Common myeloid progenitor, CD34-positive (primary cell): ENCODE results near the gene ACTG1.

ENCODE experiments used
- CTCF ChIA-PET: fragments of 350-600 bp; sonication (Branson Sonifier 250); formaldehyde crosslinking; loops from one replicate; lab custom pipeline; 2021; ENCODE audit warnings: antibody characterized with exemption; lab: Charles Lee
- POLR2A ChIA-PET: fragments of 350-600 bp; sonication (Branson Sonifier 250); formaldehyde crosslinking; loops from one replicate; lab custom pipeline; 2021; ENCODE audit warnings: antibody characterized with exemption; lab: Charles Lee
- DNase-seq, 3 donors: peaks; one replicate each; pipeline versions ENCODE4 v3.0.0 to v3.0.0-alpha.2; 2013
- H3K27ac ChIP-seq, 2 experiments: 1 replicate in 1 of 2; 2 replicates in 1 of 2; pipeline ENCODE4 v1.7.0; 2013; ENCODE audit warnings: inconsistent platforms in 2 of 2, low read length in 2 of 2, mild to moderate bottlenecking in 2 of 2, low read depth in 1 of 2, moderate library complexity in 1 of 2; ENCODE audit not compliant: severe bottlenecking in 2 of 2, insufficient read depth in 1 of 2, poor library complexity in 1 of 2
- H3K27me3 ChIP-seq, 5 experiments: replicated peaks in 2 of 5; 1 replicate in 3 of 5; 2 replicates in 2 of 5; pipeline versions ENCODE4 v1.6.1 to v1.7.0; 2013; ENCODE audit warnings: low read length in 4 of 5, mild to moderate bottlenecking in 2 of 5, moderate library complexity in 2 of 5, inconsistent platforms in 1 of 5; ENCODE audit not compliant: insufficient read depth in 5 of 5, control insufficient read depth in 4 of 5
- H3K36me3 ChIP-seq, 4 experiments: 1 replicate in 2 of 4; 2 replicates in 2 of 4; pipeline versions ENCODE4 v1.6.1 to v1.7.0; 2013; ENCODE audit warnings: low read length in 3 of 4, control low read depth in 1 of 4, mild to moderate bottlenecking in 1 of 4; ENCODE audit not compliant: control insufficient read depth in 4 of 4, insufficient read depth in 4 of 4
- H3K4me1 ChIP-seq, 4 experiments: 1 replicate in 3 of 4; 2 replicates in 1 of 4; pipeline versions ENCODE4 v1.6.1 to v1.7.1; 2013; ENCODE audit warnings: low read length in 3 of 4, mild to moderate bottlenecking in 3 of 4, control low read depth in 1 of 4, inconsistent platforms in 1 of 4, moderate library complexity in 1 of 4; ENCODE audit not compliant: control insufficient read depth in 4 of 4, insufficient read depth in 4 of 4; ENCODE audit errors: control extremely low read depth in 1 of 4
- H3K4me3 ChIP-seq, 7 experiments: 1 replicate in 4 of 7; 2 replicates in 3 of 7; pipeline versions ENCODE4 v1.5.1 to v1.7.0; 2013; ENCODE audit warnings: mild to moderate bottlenecking in 7 of 7, low read length in 6 of 7, moderate library complexity in 6 of 7, inconsistent platforms in 2 of 7, low read depth in 2 of 7, control low read depth in 1 of 7; ENCODE audit not compliant: insufficient read depth in 4 of 7, control insufficient read depth in 1 of 7; ENCODE audit errors: extremely low read depth in 1 of 7
- H3K9me3 ChIP-seq, 5 experiments: 1 replicate in 4 of 5; 2 replicates in 1 of 5; pipeline versions ENCODE4 v1.6.1 to v1.7.1; 2013; ENCODE audit warnings: low read length in 4 of 5, mild to moderate bottlenecking in 2 of 5, inconsistent platforms in 1 of 5, low read depth in 1 of 5, moderate library complexity in 1 of 5; ENCODE audit not compliant: control insufficient read depth in 4 of 5, insufficient read depth in 2 of 5; ENCODE audit errors: control extremely low read depth in 1 of 5
- WGBS: methylation state at CpG from one replicate; pipeline ENCODE4 v1.1.5; 2013; ENCODE audit not compliant: insufficient coverage; 5-methylcytosine and 5-hydroxymethylcytosine counted together

ACTG1 gene

DNA sequence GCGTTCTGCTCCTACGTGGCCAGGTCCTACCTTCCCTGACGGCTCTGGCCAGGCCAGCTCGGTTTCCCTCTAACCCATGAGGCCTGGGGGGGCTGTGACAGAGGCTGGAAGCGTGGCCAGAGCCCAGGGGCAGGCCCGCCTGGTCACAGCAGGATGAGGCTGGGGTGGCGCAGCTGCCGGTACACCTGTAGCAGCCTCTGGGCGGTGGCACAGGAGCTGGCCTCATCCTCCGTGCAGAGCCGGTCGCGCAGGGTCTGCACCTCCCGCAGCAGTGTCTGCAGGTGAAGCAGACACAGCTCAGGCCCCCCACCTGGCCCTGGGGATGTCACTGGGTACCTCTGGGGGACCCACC lies 28.1 kb upstream of the ACTG1 start:
- Histone ChIP-seq H3K9me3 (no peaks in the 10 kb centered on the region), H3K4me3 (no peak overlapping the region), H3K27ac (no peak overlapping the region), H3K27me3 (peaks cover 0 to 29% (median 10%) of the 10 kb centered on the region in 5 experiments), H3K36me3 (peaks cover 5 to 65% (median 48%) of the 10 kb centered on the region in 4 experiments), H3K4me1 (peaks cover 0 to 14% (median 7%) of the 10 kb centered on the region in 4 experiments)
- no peak for DNase-seq
- POLR2A ChIA-PET = no interaction called here
- CTCF ChIA-PET = interaction anchor here (0.7 kb wide), 1 partner anchor 61 kb away, joined by 3 read pairs; no protein-coding TSS in a partner anchor
- 98% methylated on average over 14 of the region's 14 CpGs for WGBS

DNA sequence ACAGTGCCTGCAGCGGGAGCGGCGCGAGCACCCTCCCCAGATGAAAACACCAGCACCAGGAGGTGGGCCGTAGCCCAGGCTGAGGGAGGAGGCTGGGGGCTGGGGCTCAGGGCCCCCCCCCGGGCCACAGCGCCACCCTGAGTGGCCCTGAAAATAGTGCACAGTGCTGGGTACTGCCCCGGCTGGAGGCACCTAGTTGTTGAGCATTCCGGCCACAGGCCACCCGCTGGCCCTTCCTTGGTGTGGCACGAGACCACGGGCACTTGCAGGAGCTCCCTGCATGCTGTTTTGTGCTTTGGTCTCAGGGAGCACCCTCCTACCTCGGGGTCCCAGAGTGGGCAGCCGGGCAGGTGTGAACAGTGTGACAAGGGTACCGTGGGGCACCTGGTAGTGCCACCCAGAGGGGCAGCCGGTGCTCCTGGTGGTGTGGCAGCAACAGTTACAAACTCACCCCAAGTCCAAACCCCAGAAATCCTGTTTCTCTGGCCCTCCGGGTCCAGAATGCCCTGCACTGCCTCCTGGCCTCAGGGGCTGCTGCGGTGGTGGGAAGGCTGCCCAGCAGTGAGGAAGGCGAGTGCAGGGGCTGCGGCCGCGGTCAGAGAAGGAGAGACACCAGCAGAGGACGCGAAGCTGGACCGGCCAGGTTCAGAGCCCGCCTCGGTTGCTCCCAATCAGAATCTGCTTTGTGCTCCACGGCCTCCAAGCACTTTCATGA lies 27.5 kb upstream of the ACTG1 start:
- CTCF ChIA-PET = interaction anchor here (0.7 to 4.1 kb wide), 2 partner anchors 61 to 286 kb away, joined by 3 to 19 read pairs; no protein-coding TSS in a partner anchor
- Histone ChIP-seq H3K27ac (no peak overlapping the region), H3K36me3 (peaks cover 3 to 60% (median 43%) of the 10 kb centered on the region in 4 experiments), H3K4me3 (no peak overlapping the region), H3K27me3 (peaks cover 0 to 34% (median 10%) of the 10 kb centered on the region in 5 experiments), H3K9me3 (no peaks in the 10 kb centered on the region), H3K4me1 (peaks cover 0 to 14% (median 7%) of the 10 kb centered on the region in 4 experiments)
- no peak for DNase-seq
- POLR2A ChIA-PET = no interaction called here
- WGBS = 97% methylated on average over 25 of the region's 28 CpGs

DNA sequence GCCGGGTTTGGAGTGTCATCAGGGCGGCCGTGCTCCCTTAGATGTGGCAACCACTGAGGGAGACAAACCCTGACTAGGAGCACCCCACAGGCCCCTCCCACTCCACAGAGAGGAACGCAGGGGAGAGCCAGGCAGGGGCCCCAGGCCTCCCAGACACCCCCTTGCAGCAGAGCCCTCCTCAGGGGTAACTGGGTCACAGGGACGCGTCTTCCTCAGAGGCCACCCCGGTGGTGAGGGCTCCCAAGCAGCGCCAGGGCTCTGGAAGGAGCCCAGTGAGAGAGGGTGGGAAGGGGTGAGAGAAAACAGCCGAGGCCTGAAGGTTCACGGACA lies 26.9 kb upstream of the ACTG1 start:
- peaks cover 0 to 39% (median 10%) of the 10 kb centered on the region in 5 experiments for H3K27me3 ChIP-seq
- H3K4me3 ChIP-seq = no peak overlapping the region
- DNase-seq = no peak
- no peaks in the 10 kb centered on the region for H3K9me3 ChIP-seq
- CTCF ChIA-PET = interaction anchor here (0.9 to 4.1 kb wide), 3 partner anchors 55 to 286 kb away, joined by 3 to 19 read pairs (median 6); no protein-coding TSS in a partner anchor
- WGBS = 98% methylated on average over 7 of the region's 10 CpGs
- peaks cover 2 to 55% (median 39%) of the 10 kb centered on the region in 4 experiments for H3K36me3 ChIP-seq
- POLR2A ChIA-PET = no interaction called here
- peaks cover 0 to 14% (median 7%) of the 10 kb centered on the region in 4 experiments for H3K4me1 ChIP-seq
- no peak overlapping the region for H3K27ac ChIP-seq

DNA sequence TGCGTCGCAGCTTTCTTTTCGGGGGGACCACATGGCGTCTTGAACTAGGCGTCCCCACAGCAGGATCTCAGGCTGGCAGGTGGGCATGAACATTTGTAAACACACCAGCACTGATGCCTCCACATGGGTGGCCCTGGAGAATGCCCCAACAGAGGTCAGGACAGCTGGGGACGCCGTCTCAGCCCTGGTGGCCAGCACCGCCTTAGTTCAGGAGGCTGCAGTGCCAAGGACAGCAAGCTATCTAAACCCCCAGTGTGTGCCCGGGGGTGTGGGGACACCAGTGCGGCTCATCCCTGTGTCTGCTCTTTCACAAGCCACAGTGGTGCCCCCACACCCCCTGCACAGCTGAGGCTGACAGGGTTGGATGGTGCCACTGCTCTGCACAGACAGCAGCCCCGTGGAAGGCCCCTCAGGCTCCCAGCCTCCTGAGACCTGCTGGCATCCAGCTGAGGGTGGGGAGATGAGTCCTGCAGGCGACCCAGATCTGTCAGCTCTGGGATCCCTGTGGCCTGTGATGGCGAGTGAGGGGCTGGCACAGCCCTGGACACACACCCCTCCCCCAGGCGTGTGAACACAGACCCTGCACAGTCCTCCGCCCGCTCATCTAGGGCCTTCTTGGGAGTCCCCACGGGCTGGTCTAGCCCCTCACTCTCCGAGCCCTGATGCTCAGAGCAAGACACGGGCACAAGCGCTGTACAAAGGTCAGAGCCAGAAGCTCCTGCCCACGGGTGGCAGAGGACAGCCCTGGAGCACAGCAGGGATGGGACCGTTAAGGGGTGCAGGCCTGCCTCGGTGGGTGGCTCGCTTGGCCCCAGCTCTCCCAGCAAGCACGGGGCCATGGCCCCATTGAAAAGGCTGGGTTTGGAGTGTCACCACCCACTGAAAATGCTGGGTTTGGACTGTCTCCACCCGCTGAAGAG lies 26.3 kb upstream of the ACTG1 start:
- H3K9me3 ChIP-seq = no peaks in the 10 kb centered on the region
- CTCF ChIA-PET = interaction anchor here (0.9 to 4.1 kb wide), 13 partner anchors 11 to 287 kb away, joined by 3 to 19 read pairs (median 3); no protein-coding TSS in a partner anchor
- no peak for DNase-seq
- H3K27ac ChIP-seq = no peak overlapping the region
- POLR2A ChIA-PET = no interaction called here
- H3K4me3 ChIP-seq = no peak overlapping the region
- H3K36me3 ChIP-seq = peaks cover 0 to 48% (median 33%) of the 10 kb centered on the region in 4 experiments
- H3K27me3 ChIP-seq = peaks cover 0 to 43% (median 10%) of the 10 kb centered on the region in 5 experiments
- H3K4me1 ChIP-seq = peaks cover 0 to 16% (median 7%) of the 10 kb centered on the region in 4 experiments
- 96% methylated on average over 22 of the region's 26 CpGs for WGBS

DNA sequence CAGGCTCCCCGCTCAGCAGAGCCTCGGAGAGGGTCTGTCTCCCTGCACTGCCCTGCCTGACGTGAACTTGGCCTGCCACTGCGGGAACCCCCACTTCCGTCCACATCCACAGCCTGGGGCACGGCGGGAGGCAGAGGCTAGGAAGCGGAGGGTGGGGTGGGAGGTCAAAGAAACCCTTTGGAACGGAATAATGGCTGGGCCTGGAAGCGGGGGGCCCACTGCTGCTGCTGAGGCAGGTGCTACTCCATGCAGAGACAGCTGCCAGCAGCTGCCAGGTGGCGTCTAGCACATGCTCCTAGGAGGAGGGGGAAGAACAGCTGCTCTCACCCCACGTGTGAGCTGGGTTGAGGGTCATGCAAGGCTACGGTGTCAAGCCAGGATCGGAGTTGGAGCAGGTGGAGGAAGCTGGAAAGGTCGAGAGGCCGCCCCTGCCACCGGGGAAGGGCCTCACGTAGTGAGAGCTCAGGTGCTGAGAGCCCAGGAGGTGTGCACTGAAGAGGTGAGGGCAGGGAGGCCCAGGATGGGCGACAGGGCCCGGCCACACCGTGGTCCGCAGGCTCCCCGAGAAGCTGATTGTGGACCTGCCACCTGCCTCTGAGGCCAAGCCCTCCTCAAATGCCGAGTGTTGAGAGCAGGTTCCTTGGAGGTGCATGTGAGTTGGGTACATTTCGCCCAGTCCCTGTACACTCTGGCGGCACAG lies 25.4 kb upstream of the ACTG1 start:
- DNase-seq = no peak
- peaks cover 0 to 39% (median 29%) of the 10 kb centered on the region in 4 experiments for H3K36me3 ChIP-seq
- CTCF ChIA-PET = interaction anchor here (0.8 to 4.1 kb wide), 15 partner anchors 10 to 286 kb away, joined by 3 to 19 read pairs (median 3); partner anchors contain the start of gene FSCN2
- peaks cover 0 to 49% (median 10%) of the 10 kb centered on the region in 5 experiments for H3K27me3 ChIP-seq
- POLR2A ChIA-PET = no interaction called here
- H3K4me3 ChIP-seq = no peak overlapping the region
- H3K9me3 ChIP-seq = no peaks in the 10 kb centered on the region
- WGBS = 85% methylated on average over 16 of the region's 26 CpGs
- H3K4me1 ChIP-seq = peaks cover 0 to 19% (median 9%) of the 10 kb centered on the region in 4 experiments
- no peak overlapping the region for H3K27ac ChIP-seq

DNA sequence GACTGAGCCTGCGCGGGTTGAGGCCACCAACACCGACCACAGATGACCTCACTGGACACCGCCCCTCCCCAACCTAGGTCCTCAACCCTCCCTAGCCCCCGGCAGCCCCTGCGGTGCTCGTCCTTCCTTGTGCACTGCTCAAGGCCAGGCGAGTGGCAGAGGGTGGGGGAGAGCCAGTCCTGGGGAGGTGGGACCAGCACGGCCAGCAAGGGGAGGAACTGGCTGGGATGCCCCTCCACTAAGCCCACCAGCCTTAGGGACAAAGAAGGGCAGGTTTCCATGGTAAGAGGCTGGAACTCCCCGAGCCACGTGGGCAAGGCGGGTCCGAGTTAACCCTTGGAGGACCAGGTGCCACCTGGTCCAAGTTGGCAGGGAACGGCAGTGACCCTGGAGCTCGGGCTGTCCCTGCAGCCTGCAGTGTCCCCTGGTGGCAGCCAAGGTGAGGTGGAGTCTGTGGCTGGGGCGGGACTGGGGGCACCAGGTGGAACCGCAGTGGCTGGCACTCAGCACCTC lies 24.8 kb upstream of the ACTG1 start:
- CTCF ChIA-PET = interaction anchor here (0.8 to 4.1 kb wide), 14 partner anchors 10 to 286 kb away, joined by 3 to 19 read pairs (median 3); partner anchors contain the start of gene FSCN2
- 21% methylated on average over 10 of the region's 17 CpGs for WGBS
- DNase-seq = peak in 2 of 3 donors; percentile 66 to 71

More for the DNA sequence above, 24.8 kb upstream of the ACTG1 start:
- no peak overlapping the region for H3K4me3 ChIP-seq
- POLR2A ChIA-PET = no interaction called here
- H3K4me1 ChIP-seq = peaks cover 0 to 19% (median 9%) of the 10 kb centered on the region in 4 experiments
- H3K36me3 ChIP-seq = peaks cover 0 to 33% (median 24%) of the 10 kb centered on the region in 4 experiments
- no peaks in the 10 kb centered on the region for H3K9me3 ChIP-seq
- peaks cover 0 to 53% (median 10%) of the 10 kb centered on the region in 5 experiments for H3K27me3 ChIP-seq
- H3K27ac ChIP-seq = no peak overlapping the region
